HS-5 (cell line): ENCODE results near the gene PHC2.

ENCODE experiments used
- DNase-seq: peaks from one replicate; pipeline ENCODE4 v3.0.0-alpha.2; 2012; ENCODE audit warnings: low read depth

The PHC2 gene

DNA sequence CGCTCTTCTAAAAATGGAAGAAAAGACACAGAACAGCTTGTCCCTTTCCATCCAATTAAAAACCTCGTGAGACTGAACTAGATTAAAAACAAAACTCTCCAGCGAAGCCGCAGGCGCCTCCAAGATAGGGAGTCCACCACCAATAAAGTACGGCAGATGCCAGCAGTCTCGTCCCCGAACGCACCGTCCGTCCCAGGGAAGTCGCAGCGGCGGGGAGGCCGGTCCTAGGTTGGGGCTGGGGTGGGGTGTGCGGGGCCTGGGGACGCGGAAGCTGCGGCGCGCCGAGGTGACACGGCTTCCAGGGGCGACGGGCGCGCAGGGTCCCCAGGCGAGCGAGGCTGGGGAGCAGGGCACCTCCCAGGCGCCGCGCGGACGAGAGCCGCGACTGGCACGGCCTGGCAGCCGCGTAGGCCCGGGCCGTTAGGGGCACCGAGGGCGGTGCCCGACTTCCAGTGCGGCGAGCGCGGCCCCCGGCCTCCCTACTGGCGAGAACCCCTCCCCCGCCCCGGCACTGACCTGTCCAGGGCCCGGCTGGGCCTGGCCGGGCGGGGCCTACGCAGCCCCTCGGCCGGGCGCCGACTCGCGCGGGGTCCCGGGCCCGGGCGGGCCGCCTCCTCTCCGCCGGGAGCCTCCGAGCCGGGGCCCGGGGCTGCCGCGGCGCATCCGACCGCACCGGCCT is 81.7 kb downstream of the PHC2 start:
- no peak for DNase-seq

DNA sequence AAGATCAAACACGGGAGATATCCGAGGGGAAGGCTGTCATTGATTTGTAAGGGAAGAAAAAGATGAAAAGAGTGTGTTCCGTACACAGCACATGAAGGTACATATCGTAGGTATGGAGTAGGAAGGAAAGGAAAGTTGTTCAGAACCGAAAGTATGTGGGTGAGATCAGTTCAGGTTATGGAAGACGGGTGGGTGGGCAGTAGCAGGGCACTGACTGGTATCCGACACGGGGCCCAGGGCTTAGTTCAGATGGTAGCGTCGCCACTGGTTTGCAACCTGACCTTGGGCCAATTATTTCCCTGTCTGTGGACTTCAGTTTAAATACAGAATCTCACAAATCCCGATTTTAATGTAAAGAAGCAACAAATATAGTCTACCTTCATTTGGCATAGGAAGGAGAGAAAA is 82.2 kb downstream of the PHC2 start:
- no peak for DNase-seq

DNA sequence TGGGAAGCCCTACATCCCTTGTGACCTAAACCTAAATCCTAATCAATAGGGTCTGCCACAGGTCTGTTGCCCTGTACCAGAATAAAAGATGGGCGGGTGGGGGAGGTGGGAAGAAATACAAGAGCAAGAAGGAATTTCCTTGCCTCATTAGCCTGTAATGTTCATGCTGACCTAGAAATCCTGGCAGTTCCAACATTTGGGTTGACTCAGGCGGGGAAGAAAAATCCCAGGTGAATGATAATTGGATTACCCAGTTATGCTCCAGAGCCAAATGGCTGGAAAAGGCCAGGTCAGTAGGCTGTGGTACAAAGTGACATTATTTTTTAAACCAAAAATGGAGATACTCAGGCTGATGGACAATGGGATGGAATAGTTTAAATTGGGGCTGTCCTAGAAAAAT is 82.7 kb downstream of the PHC2 start:
- DNase-seq, result no peak

DNA sequence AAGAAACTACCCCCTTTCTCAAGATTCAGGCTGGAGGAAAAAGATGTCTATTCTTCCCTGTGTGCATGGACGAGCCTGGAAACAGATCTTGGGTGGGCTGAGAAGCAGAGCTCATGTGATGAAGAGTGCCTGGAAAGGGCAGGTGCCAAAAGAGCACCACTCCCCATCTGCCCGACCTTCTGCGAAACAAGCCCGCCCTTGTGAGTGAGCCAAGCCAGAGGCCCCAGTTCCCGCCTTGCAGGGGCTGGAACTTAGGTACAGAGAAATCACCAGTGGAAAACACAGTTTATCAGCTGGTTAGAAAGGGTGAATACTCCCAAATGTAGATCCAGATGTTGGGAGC is 83.3 kb downstream of the PHC2 start:
- no peak for DNase-seq

DNA sequence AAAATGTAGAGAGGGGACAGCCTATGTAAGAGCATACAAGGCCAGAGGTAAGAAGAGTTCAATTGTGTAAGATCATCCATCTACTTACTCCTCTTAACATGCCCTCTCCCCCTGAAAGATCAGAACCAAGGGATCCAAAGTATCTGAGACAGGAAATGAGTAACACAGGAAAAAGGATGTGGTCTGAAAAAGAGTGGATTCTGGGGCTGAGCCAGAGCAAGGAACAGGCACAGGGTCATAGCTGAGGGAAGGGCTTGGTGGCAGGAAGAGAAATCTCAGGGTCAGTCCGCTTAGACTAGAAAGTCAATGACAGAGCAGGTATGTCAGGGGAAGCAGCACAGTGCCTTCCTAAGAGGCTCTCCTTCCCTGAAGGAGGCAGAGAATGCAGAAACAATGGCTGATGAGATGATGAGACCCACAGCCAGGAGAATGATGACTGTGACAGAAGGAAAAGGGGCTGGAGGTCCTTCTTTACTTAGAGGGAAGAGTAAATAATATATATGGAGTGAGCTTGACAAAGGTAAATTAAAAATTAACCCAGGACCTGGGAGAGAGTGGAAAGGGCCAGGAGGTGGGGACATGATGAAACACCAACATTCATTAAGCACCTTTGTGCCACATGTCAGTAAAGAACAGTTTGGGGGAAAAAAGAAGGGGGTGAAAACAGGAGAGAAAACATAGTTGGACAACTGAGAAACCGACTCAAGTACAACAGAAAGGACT is 83.8 kb downstream of the PHC2 start:
- peak; percentile 93 for DNase-seq

DNA sequence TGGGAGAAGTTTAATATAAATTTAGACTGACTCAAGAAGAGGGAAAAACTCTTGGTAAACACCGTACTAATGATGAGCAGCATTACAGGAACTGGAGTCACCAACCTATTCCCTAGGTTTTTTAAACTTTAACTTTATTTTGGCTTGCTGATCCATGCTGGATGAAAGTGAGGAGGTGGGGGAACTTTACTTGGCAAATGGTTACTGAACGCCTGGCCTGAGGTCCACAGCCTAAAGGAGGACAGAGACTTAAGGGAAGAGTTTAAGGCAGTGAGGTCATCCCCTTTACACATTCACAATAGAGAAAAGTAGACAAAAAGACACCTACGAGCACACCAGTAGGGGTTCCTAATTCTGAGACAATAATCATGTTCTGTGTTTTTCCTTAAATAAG is 84.4 kb downstream of the PHC2 start:
- no peak for DNase-seq

DNA sequence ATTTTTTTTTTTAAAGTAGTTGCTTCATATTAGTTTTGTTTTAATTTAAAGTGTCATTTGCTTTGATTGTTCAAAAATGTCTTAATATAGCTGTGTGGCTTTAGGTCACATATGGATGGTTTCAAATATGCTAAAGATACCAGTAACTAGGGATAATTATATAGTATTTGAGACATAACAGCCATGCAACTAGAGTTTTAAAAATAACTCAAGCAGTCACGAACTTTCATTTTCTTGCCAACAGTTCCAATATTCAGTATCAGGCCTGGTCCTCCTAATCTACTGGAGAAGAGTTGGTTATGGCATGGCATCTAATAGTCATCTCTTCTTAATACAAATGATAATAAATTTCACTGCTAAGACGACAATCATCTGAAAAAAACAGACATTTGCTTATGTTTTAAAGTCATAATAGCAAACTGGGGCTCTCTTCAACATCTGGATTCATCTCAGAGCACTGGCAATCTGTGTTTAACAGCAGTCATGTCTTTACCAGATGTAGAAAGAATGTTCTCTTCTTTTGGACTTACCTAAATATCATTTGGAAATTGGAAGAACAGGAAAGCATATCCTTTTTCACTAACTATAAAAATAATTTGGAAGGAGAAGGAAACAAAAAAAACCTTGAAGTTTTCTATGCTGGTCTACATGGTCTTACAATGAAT is 85.9 kb downstream of the PHC2 start:
- DNase-seq, result no peak

DNA sequence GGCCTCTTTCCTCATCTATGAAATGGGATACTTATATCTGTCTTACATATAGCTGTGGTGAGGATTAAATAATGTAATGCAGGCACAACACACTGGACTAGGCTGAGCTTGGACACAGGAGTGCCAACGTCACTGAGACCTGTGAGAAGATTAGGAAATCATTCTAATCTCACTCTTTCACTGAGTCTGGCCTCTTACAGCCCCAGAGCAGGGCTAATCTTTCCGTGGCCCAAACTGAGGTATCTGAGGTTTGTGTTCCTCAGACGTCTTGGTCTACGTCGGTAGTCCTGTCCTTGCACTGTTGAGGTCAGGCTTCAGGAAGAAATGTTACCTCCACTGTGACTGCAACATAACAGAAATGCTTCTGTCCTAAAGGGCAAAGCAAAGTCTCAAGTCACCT is 87.4 kb downstream of the PHC2 start:
- DNase-seq, result no peak

DNA sequence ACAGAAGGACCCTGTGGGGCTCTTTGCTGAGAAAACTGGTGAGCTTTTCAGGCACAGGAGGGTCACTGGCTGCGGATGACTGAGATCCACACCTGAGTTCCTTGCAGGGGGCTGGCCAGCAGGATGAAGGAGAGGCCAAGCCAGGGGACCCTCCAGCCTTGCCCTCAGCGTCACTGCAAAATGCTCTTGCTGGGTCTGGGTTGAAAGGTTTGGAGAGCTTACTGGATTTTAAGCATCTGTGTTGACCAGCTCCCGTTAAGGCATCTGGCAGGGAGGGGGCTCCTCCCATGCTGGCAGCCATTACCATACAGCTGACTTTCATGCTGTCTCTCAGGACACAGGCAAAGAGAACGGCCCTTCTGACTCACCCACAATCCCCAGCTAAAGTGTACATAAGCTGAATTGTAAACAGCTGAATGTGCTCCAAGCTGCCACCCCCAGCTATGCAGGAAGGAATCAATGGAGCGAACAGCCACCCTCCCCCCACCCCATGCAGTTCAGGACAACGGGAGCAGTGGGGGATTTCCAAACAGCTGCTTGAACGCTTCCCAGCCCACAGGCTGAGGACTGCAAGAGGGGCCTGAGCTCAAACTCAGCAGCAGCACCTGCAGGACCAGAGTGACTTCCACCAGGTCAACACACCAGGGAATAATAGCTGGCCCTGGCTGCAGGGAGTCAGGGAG is 88.7 kb downstream of the PHC2 start:
- peak; percentile 91 for DNase-seq

DNA sequence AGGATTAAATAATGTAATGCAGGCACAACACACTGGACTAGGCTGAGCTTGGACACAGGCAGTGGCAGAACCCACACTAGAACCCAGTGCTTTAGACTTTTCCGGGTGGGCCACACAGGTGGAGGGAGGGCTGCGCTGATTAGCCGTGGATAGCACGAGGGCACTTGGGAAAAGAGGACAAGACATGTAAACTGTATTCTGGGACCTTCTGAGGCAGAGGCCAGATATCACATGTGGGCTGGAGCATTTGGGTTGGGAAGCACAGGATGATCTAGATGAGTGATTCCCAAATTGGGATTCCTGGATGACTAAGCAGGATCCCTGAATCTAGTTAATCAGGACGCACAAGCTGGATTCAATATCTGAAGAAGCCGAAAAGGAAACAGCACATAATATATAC is 89.7 kb downstream of the PHC2 start:
- peak; percentile 42 for DNase-seq

DNA sequence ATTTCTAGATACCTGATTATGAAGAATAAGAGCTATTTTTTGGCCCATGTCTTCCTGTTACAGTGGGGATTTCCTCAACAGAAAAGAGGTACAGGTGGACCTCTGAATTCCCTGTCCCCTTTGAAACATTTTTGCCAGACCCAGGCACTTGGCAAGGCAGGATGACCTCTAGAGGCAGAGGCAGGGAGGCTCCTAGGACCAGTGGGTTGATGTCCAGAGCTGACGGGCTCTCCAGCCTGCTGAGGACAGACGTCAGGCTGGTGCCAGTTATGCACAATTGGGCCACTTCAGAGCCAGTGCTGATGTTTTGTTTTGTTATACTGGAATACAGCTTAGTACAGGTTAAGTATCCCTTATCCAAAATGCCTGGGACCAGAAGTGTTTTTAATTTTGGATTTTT is 91.5 kb downstream of the PHC2 start:
- no peak for DNase-seq

DNA sequence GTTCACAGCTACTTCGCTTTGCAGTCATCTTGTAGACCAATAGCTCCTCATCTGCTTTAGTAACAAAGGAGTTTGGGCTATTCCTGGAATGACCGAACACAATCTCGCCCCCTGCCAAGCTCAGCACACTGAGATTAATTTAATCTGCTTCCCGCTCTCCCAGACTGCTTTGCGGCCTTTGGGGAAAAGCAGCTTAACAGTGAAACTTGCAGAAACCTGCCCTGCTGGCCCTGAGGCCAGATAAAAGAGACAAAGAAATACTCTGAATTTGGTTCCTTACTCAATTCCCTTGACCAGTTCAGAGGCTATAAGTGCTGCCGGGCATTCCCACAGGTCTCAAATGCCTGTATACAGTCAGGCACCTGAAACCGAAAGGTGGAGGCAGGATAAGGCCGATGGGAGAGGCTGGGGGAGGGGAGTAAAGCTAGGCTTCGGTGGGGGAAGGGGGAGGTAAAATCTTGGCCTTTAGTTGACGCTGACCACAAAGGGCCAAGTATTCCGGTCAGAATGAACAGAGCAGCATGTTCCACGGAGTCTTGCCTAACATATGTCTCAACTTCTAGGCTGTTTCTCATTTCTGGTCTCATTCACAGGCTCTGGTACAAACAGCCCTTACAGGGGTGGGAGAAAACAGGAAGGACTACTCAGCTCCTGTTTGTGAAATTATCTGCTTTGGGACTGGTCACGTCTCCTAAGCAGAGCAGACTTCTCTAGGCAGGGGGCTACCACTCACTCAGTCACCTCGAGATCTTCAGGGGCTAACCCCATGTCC is 92.3 kb downstream of the PHC2 start:
- peak; percentile 60 for DNase-seq

DNA sequence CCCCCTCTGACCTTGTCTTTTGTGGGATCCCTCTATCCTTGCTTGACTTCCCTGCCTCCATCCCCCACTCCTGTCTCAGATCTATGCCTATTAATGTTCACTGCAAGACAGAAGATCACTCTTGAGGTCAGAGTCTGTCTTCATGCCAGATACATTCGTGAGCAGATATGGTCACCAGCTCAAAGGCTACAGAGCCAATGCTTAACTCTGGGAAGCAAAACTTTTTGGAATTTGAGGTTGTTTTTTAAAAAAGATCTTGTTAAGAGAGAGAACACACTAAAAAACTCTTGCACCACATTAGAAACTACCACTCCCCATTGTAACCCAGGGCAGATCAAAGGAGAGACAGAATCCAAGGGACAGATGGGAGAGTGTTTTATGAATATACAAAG is 92.9 kb downstream of the PHC2 start:
- DNase-seq, result no peak

DNA sequence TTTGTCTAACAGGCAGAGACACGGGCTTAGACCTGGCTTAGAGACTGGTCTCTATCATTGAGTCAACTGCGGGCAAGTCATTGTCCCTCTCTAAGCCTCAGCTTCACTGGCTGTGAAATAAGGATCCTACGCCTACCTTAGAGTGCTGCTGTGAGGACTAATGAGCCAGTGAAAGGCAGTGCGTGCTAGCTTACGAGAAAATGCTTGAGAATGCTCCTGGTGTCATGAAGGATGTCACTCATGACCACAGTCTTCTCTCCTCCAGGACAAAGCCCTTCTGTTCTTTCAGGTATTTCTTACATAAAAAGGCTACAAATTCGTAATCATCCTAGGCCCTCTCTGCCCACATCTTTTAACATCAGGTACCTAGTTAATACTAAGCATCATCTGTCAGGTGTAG is 93.5 kb downstream of the PHC2 start:
- no peak for DNase-seq

DNA sequence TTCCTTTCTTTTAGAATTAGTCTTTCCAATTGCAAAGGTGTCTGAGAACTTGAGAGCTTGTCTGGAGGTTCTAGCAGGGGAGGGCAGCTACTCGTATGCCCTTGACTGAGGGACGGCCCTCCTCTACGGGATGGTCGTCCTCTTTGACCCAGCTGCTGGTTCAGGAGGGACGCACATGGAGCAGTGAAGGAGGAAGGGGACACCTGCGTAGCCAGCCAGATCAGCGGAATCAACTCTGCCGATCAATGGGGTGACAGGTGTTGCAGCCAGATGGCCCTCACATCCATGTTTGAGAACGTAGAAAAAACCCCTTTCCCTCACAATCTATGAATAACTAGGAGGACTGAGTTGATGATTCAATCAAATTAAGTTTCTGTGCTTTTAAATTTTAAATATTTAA is 94.3 kb downstream of the PHC2 start:
- no peak for DNase-seq

DNA sequence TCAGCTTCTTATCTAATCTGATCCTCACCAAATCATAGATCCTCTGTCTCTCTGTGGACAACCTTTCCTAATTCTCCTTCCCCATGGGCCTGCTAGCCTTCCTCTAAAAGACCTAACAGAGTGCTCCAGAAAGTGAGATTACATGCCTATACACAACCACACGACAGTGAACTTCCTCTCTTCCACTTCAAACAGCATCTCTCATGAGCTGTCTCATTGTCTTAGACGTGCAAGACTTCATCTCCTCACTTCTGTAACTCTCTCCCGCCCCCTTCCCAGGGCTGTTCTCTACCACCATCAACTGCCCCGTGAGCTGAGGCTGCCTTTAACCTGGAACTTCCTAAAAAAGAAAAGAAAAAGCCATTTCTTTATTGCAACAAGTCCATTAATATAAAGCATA is 95.9 kb downstream of the PHC2 start:
- no peak for DNase-seq

DNA sequence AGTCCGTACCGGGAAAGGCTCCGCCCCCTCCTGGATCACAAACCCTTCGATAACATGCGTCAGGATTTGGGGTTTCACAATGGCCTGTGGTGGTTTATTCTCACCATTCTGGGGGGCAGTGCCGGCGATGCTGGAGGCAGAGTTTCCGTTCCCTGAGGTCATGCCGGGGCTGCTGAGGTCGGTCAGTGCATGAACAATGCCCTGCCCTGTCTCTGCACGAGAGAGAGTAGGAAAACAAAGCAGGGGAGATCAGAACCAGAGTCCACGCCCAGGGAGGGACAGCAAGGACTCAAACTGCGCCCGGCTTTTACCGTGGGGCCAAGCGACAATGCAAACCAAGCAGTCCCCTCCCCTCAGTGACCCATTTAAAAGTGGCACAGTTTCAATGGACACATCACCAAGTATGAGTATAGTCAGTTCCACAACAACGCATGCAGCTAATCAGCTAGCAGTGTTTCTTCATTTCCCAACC is 96.8 kb downstream of the PHC2 start:
- no peak for DNase-seq

DNA sequence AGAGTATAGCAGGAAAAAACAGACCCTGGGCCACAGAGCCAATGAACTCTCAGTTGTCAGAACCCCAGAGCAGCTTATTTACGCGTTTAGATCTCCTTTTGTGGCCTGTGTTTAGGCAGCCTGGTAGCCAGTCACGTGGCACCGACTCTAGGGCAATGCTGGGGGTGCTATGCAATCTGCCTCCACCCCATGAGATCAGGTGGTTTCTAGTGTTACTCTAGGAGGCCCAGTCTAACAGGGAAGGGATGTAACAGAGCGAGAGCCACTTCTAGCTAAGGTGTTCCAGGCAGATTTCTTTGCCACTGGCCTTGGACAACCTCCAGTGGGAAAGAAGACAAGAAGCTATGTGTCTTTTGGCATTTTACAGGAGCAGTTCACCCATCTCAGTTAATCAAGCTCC is 98.0 kb downstream of the PHC2 start:
- DNase-seq, result no peak

DNA sequence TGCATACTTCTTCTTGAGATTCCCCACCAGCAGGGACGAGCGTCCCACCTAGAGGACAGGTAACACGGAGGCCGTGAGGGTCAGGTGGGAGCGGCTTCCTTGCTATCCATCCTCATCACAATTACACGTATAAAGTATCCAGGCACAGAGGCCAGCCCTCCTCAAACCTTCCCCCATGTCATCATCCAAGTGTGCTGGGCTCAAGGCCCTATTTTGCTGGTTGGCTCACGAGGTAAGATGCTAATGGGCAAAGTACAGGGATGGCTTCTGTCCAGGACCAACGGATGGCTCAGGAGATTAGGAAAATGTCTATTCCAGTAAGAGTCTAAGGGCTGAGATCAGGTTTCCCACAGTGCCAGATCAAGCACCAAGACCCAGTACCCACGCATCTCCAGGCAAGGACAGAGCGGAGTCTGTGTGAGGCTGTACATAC is 98.5 kb downstream of the PHC2 start:
- no peak for DNase-seq

DNA sequence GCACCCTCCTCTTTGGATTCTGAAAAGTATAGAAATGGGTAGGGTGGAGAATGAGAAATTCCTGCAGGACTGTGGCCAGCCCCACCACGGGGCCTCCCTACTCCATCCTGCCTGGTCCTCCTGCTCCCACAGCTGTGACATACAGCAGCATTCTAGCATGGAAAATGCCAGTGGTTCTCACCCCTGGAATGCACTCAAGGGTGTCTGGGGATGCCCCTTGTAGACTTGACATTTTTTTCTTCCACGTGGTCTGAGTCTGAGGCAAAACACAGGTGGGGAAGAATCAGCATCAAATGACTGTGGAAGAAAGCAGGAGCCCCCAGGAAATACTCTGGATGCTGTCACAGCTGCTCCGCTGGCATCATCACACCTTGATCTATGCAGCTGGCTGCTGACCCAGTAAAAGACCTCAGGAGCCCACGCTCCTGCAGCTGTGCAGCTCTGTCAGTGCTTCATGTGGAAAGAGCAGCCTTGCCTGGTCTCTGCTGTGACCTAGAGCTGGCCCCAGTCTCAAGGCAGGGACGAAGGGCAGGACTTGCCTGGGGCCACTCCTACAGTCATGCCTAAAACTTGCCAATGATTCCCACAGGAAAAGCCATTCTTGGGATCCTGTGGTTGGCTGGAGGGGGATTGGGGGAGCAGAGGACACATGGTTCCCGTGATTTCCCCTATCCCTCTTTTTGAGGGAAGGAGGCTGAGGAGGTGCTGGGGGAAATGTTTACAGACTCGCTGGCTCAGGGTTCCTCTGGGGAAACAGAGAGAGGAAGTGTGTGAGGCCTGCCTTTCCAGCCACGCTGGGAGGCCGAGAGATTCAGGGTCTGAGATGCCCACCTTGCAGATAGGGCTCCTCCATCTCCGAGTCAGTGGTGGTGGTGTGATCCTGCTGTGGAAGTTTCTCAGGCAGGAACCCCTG is 99.2 kb downstream of the PHC2 start:
- no peak for DNase-seq

DNA sequence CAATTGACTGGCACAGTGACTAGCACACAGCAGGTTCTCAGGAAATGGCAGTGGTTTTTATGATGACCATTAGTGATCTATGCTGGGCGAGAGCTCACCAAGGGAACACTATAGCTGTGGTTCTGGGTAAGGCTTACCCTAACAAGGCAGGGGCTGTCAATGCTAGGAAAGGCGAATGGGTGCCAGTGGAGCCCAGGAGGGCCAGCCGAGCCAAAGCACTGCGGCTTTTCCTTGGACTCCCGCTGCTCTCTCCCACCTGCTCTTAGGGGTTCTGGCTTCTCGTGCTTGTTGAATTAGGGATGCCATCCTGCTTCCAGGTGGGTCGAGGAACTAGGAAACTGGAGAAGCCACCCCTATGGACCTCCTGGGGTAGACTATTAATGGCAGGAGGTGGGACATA is 100.0 kb downstream of the PHC2 start:
- no peak for DNase-seq
